C4-2B (cell line): ENCODE results near the gene TDRD9.

Experiments used
- CTCF ChIP-seq: fragments of 450-650 bp; conservative IDR thresholded peaks from 2 replicates; pipeline ENCODE4 v1.5.1; 2017; ENCODE audit warnings: mild to moderate bottlenecking
- ZFX ChIP-seq: fragments of 450-650 bp; IDR thresholded peaks from 2 replicates; pipeline ENCODE4 v1.6.1; 2017

GRCh38 chr14:103923863-103924262, 4.4 kb upstream of the TDRD9 start:
- no peak for TF ChIP-seq CTCF
- TF ChIP-seq ZFX: no peak
